Measurements from ENCODE around the gene TTLL1. TPM values are rescaled to one million over a fixed set of nuclear protein-coding genes. Genes with fewer than 3 reads are reported as not detected.
"Not testable (repeated sequence)": the region's sequence is repeated elsewhere in the genome, so short reads cannot be mapped to it uniquely, and the experiment has no call there.

Gene TTLL1
- total and polyA plus RNA-seq, 2 donors (not counting 3 experiments of a cell fraction or from before 2014, with no cell fraction given), result 9.0 to 17.0 TPM

- Histone ChIP-seq H3K36me3 (ENCODE audit: control insufficient read depth in 2 of 2, extremely low read depth in 1 of 2, insufficient read depth in 2 of 2, low read length in 2 of 2) (no peaks in the 10 kb centered on the region), H3K9me1 (replicated peaks; ENCODE audit: control insufficient read depth, extremely low read depth, insufficient read depth, low read length) (no peaks in the 10 kb centered on the region), H3K27me3 (ENCODE audit: control insufficient read depth in 2 of 2, insufficient read depth in 2 of 2, low read length in 2 of 2) (peaks cover 10% of the 10 kb centered on the region in 2 experiments), H3K9me3 (replicated peaks; ENCODE audit: control insufficient read depth, insufficient read depth, low read length) (no peaks in the 10 kb centered on the region), H2AFZ (ENCODE audit: low read depth, low read length) (no peak overlapping the region), H3K4me2 (ENCODE audit: insufficient read depth, low read length) (no peak overlapping the region), H3K27ac (ENCODE audit: insufficient read depth, low read depth, low read length) (no peak overlapping the region), H3K4me3 (replicated peaks in 1 of 3; ENCODE audit: insufficient read depth in 1 of 3, low read depth in 1 of 3, low read length in 3 of 3) (no peak overlapping the region), H3K79me2 (ENCODE audit: control insufficient read depth, insufficient read depth, low read length) (no peaks in the 10 kb centered on the region), H4K20me1 (replicated peaks; ENCODE audit: control insufficient read depth, extremely low read depth, insufficient read depth, low read length) (no peaks in the 10 kb centered on the region), H3K4me1 (ENCODE audit: control insufficient read depth, extremely low read depth, insufficient read depth, low read length) (peaks cover under 1% of the 10 kb centered on the region), H3K9ac (replicated peaks; ENCODE audit: extremely low read depth, insufficient read depth, low read length) (no peak overlapping the region)
- DNase-seq (ENCODE audit: low read depth, low spot score) (no peak), FAIRE-seq (no peak)
- TF ChIP-seq MAX (IDR thresholded peaks at IDR 0.05; ENCODE audit: insufficient read depth, insufficient read length) (no peak), GATA2 (IDR thresholded peaks at IDR 0.05; ENCODE audit: insufficient read depth, insufficient read length, low read depth, low read length) (no peak), POLR2A (IDR thresholded peaks at IDR 0.05; ENCODE audit: low read depth, low read length) (no peak), JUN (IDR thresholded peaks at IDR 0.05; ENCODE audit: borderline replicate concordance, insufficient read depth, insufficient read length, low read depth) (no peak), MYC (IDR thresholded peaks at IDR 0.05; ENCODE audit: low read depth, low read length) (no peak), FOS (IDR thresholded peaks at IDR 0.05; ENCODE audit: borderline replicate concordance, insufficient read depth, low read length) (no peak), CTCF (IDR thresholded peaks at IDR 0.05; ENCODE audit: extremely low read depth in 1 of 2, insufficient read depth in 1 of 2, low read depth in 1 of 2, low read length in 2 of 2) (no peak), EZH2 (IDR thresholded peaks at IDR 0.05; ENCODE audit: borderline replicate concordance, low read depth, low read length, severe bottlenecking) (no peak), POLR2AphosphoS5 (IDR thresholded peaks at IDR 0.05; ENCODE audit: insufficient read depth, low read depth, low read length) (no peak)
- intact Hi-C loops (cut with micrococcal nuclease) (no loop called here), dilution Hi-C loops (cut with MboI; ENCODE audit: extremely low pct_ligation_motif_present, low sequenced_read_pairs) (no loop called here)
- POLR2A ChIA-PET, result no interaction called here
- BruUV-seq (replicated peaks), result no TSS peak
- CTCF ChIA-PET, result no interaction called here
Measured at GRCh38 chr22:43106302-43106701, 17.1 kb upstream of the TTLL1 start.

GRCh38 chr22:43104950-43105349 is 15.8 kb upstream of the TTLL1 start:
- CTCF ChIA-PET; H3K9me1 ChIP-seq (replicated peaks; ENCODE audit: control insufficient read depth, extremely low read depth, insufficient read depth, low read length); H3K9ac ChIP-seq (replicated peaks; ENCODE audit: extremely low read depth, insufficient read depth, low read length); POLR2A ChIA-PET; H3K4me3 ChIP-seq (replicated peaks in 1 of 3; ENCODE audit: insufficient read depth in 1 of 3, low read depth in 1 of 3, low read length in 3 of 3); DNase-seq (ENCODE audit: low read depth, low spot score); H3K9me3 ChIP-seq (replicated peaks; ENCODE audit: control insufficient read depth, insufficient read depth, low read length); H3K79me2 ChIP-seq (ENCODE audit: control insufficient read depth, insufficient read depth, low read length); H4K20me1 ChIP-seq (replicated peaks; ENCODE audit: control insufficient read depth, extremely low read depth, insufficient read depth, low read length); intact Hi-C loops (cut with micrococcal nuclease); H3K36me3 ChIP-seq (ENCODE audit: control insufficient read depth in 2 of 2, extremely low read depth in 1 of 2, insufficient read depth in 2 of 2, low read length in 2 of 2); H3K4me1 ChIP-seq (ENCODE audit: control insufficient read depth, extremely low read depth, insufficient read depth, low read length); dilution Hi-C loops (cut with MboI; ENCODE audit: extremely low pct_ligation_motif_present, low sequenced_read_pairs); H2AFZ ChIP-seq (ENCODE audit: low read depth, low read length); H3K4me2 ChIP-seq (ENCODE audit: insufficient read depth, low read length); FAIRE-seq; BruUV-seq (replicated peaks); H3K27me3 ChIP-seq (ENCODE audit: control insufficient read depth in 2 of 2, insufficient read depth in 2 of 2, low read length in 2 of 2); H3K27ac ChIP-seq (ENCODE audit: insufficient read depth, low read depth, low read length): not testable (repeated sequence)
